ENCODE measurements around the gene KREMEN1. TPM values are rescaled to one million over a fixed set of nuclear protein-coding genes. Genes with fewer than 3 reads are reported as not detected.

Gene KREMEN1
- total and polyA plus RNA-seq, 2 of the 4 experiments (the other 2 are of a cell fraction): 2.9 to 4.6 TPM

DNA sequence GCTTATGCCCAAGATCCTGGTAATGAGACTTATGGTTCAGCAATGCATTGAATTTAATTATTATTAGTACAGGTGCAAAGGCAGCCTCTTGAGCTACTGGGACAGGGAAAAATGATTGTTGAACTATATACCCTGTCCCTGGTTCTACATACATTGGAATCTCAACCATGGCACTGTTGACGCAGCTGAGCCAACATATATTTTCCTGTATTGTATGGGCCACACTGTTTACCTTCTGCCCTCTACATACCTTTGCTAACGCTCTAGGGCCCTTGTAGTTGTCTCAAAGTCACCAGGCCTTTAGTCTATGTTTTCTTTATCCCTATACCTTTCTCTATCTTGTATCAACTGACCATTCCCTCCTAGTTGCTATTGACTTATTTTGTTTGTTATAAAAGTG lies 22.6 kb downstream of the KREMEN1 start:
- Histone ChIP-seq H2BK20ac (ENCODE audit: low read depth, low read length) (no peak overlapping the region), H2AK9ac (replicated peaks; ENCODE audit: low read depth, low read length, poor library complexity) (no peak overlapping the region), H2BK120ac (ENCODE audit: low read depth, low read length) (no peak overlapping the region), H2AK5ac (ENCODE audit: low read depth, low read length) (peak overlapping the region; percentile 39; the same call in 1 of the 2 replicates), H4K8ac (ENCODE audit: low read depth in 2 of 2, low read length in 2 of 2) (no peak overlapping the region), H3K23ac (ENCODE audit: low read depth, low read length) (no peak overlapping the region), H3K36me3 (ENCODE audit: control insufficient read depth, insufficient read depth, low read length) (peaks cover 5% of the 10 kb centered on the region; the same call in 1 of the 2 replicates), H3K9me1 (ENCODE audit: insufficient read depth, low read length) (peaks cover 6% of the 10 kb centered on the region; the same call in 1 of the 2 replicates), H3K56ac (ENCODE audit: extremely low read depth, insufficient read depth, low read length) (no peak overlapping the region), H4K91ac (ENCODE audit: insufficient read depth, low read depth, low read length) (no peak overlapping the region), H3K4me2 (ENCODE audit: low read depth, low read length) (no peak overlapping the region), H2BK5ac (ENCODE audit: low read depth, low read length, poor library complexity, severe bottlenecking) (no peak overlapping the region), H3K9ac (ENCODE audit: low read depth, low read length) (no peak overlapping the region), H3K9me3 (ENCODE audit: control insufficient read depth, insufficient read depth, low read length) (no peaks in the 10 kb centered on the region), H2BK15ac (ENCODE audit: low read depth, low read length) (no peak overlapping the region), H3K4me1 (ENCODE audit: control insufficient read depth, insufficient read depth, low read length) (peaks cover 18% of the 10 kb centered on the region), H3K27ac (ENCODE audit: insufficient read depth, low read length) (no peak overlapping the region), H4K20me1 (ENCODE audit: insufficient read depth, low read length) (no peaks in the 10 kb centered on the region), H3K4me3 (ENCODE audit: insufficient read depth, low read depth, low read length) (no peak overlapping the region), H4K5ac (ENCODE audit: low read depth, low read length) (no peak overlapping the region), H3K4ac (ENCODE audit: low read depth, low read length) (no peak overlapping the region), H2AFZ (replicated peaks; ENCODE audit: low read length, poor library complexity) (no peak overlapping the region), H3K18ac (ENCODE audit: low read depth, low read length) (no peak overlapping the region), H3K79me1 (ENCODE audit: low read depth in 1 of 2, low read length in 2 of 2) (no peaks in the 10 kb centered on the region), H3K27me3 (ENCODE audit: control insufficient read depth, insufficient read depth, low read length) (no peaks in the 10 kb centered on the region), H3K14ac (replicated peaks; ENCODE audit: low read depth, low read length) (no peak overlapping the region)
- no peak for ATAC-seq (ENCODE audit: low read depth)
- no CpG with 5 or more reads among the region's 2 CpGs for WGBS, 2 experiments (ENCODE audit: extremely low coverage in 2 of 2, insufficient read length in 1 of 2)
- DNase-seq: no peak
- dilution Hi-C loops (cut with HindIII; ENCODE audit: low sequenced_read_pairs, unreplicated experiment) (no loop called here), in situ Hi-C loops (cut with MboI; ENCODE audit: low sequenced_read_pairs) (no loop called here), intact Hi-C loops (cut with micrococcal nuclease) (no loop called here)
- POLR2A ChIA-PET (ENCODE audit: unreplicated experiment): no interaction called here
- BruUV-seq (replicated peaks): no TSS peak
- TF ChIP-seq, protein P1, sequence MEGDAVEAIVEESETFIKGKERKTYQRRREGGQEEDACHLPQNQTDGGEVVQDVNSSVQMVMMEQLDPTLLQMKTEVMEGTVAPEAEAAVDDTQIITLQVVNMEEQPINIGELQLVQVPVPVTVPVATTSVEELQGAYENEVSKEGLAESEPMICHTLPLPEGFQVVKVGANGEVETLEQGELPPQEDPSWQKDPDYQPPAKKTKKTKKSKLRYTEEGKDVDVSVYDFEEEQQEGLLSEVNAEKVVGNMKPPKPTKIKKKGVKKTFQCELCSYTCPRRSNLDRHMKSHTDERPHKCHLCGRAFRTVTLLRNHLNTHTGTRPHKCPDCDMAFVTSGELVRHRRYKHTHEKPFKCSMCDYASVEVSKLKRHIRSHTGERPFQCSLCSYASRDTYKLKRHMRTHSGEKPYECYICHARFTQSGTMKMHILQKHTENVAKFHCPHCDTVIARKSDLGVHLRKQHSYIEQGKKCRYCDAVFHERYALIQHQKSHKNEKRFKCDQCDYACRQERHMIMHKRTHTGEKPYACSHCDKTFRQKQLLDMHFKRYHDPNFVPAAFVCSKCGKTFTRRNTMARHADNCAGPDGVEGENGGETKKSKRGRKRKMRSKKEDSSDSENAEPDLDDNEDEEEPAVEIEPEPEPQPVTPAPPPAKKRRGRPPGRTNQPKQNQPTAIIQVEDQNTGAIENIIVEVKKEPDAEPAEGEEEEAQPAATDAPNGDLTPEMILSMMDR (conservative IDR thresholded peaks at IDR 0.05; ENCODE audit: low read depth, low read length): no peak
- TF ChIP-seq RAD21 (IDR thresholded peaks at IDR 0.05; ENCODE audit: low read length): no peak
- no peak for TF ChIP-seq RFX5 (IDR thresholded peaks at IDR 0.05; ENCODE audit: low read depth, low read length)
- CTCF ChIA-PET: no interaction called here
